ENCODE results near the gene DSC2.
"Not testable (repeated sequence)": the region's sequence is repeated elsewhere in the genome, so short reads cannot be mapped to it uniquely, and the experiment has no call there.

The DSC2 gene

GRCh38 chr18:31034541-31034940 is 67.7 kb downstream of the DSC2 start:
- H3K36me3 ChIP-seq (ENCODE audit: control insufficient read depth, insufficient read depth, low read length): no peaks in the 10 kb centered on the region
- H3K4me1 ChIP-seq (ENCODE audit: control insufficient read depth, insufficient read depth, low read length): no peaks in the 10 kb centered on the region
- DNase-seq (ENCODE audit: low read depth, low spot score): no peak
- WGBS (ENCODE audit: insufficient coverage, insufficient read length): no CpG with 5 or more reads among the region's 4 CpGs
- no peaks in the 10 kb centered on the region for H3K9me3 ChIP-seq (ENCODE audit: control insufficient read depth, insufficient read depth, low read length)
- no peak overlapping the region for H3K27ac ChIP-seq (ENCODE audit: low read length)
- no peak overlapping the region for H3K4me3 ChIP-seq (ENCODE audit: low read length)
- peaks cover under 1% of the 10 kb centered on the region; the same call in 1 of the 2 replicates for H3K27me3 ChIP-seq (ENCODE audit: control insufficient read depth, insufficient read depth, low read length)

- WGBS (ENCODE audit: insufficient coverage, insufficient read length): no CpG with 5 or more reads among the region's 4 CpGs
- no peak for DNase-seq (ENCODE audit: low read depth, low spot score)
- Histone ChIP-seq H3K9me3 (ENCODE audit: control insufficient read depth, insufficient read depth, low read length) (no peaks in the 10 kb centered on the region), H3K27ac (ENCODE audit: low read length) (no peak overlapping the region), H3K27me3 (ENCODE audit: control insufficient read depth, insufficient read depth, low read length) (no peaks in the 10 kb centered on the region), H3K36me3 (ENCODE audit: control insufficient read depth, insufficient read depth, low read length) (no peaks in the 10 kb centered on the region), H3K4me3 (ENCODE audit: low read length) (no peak overlapping the region), H3K4me1 (ENCODE audit: control insufficient read depth, insufficient read depth, low read length) (no peaks in the 10 kb centered on the region)
These were observed 71.5 kb downstream of the DSC2 start for GRCh38 chr18:31030574-31031278.

- no CpG with 5 or more reads among the region's 3 CpGs for WGBS (ENCODE audit: insufficient coverage, insufficient read length)
- no peaks in the 10 kb centered on the region for H3K9me3 ChIP-seq (ENCODE audit: control insufficient read depth, insufficient read depth, low read length)
- H3K4me1 ChIP-seq (ENCODE audit: control insufficient read depth, insufficient read depth, low read length): no peaks in the 10 kb centered on the region
These were observed 86.3 kb downstream of the DSC2 start for GRCh38 chr18:31015715-31016434.

GRCh38 chr18:31011455-31011854 is 90.8 kb downstream of the DSC2 start:
- H3K4me1 ChIP-seq (ENCODE audit: control insufficient read depth, insufficient read depth, low read length); DNase-seq (ENCODE audit: low read depth, low spot score); H3K27me3 ChIP-seq (ENCODE audit: control insufficient read depth, insufficient read depth, low read length); H3K4me3 ChIP-seq (ENCODE audit: low read length); H3K9me3 ChIP-seq (ENCODE audit: control insufficient read depth, insufficient read depth, low read length); H3K36me3 ChIP-seq (ENCODE audit: control insufficient read depth, insufficient read depth, low read length); H3K27ac ChIP-seq (ENCODE audit: low read length): not testable (repeated sequence)
- no CpG with 5 or more reads among the region's 7 CpGs for WGBS (ENCODE audit: insufficient coverage, insufficient read length)

More at GRCh38 chr18:31015715-31016434, 86.3 kb downstream of the DSC2 start:
- no peak for DNase-seq (ENCODE audit: low read depth, low spot score)
- Histone ChIP-seq H3K27me3 (ENCODE audit: control insufficient read depth, insufficient read depth, low read length) (no peaks in the 10 kb centered on the region), H3K36me3 (ENCODE audit: control insufficient read depth, insufficient read depth, low read length) (no peaks in the 10 kb centered on the region), H3K27ac (ENCODE audit: low read length) (no peak overlapping the region), H3K4me3 (ENCODE audit: low read length) (no peak overlapping the region)

GRCh38 chr18:31010601-31011000 is 91.6 kb downstream of the DSC2 start:
- no peaks in the 10 kb centered on the region for H3K9me3 ChIP-seq (ENCODE audit: control insufficient read depth, insufficient read depth, low read length)
- no peak for DNase-seq (ENCODE audit: low read depth, low spot score)
- H3K27me3 ChIP-seq (ENCODE audit: control insufficient read depth, insufficient read depth, low read length): no peaks in the 10 kb centered on the region
- no peak overlapping the region for H3K4me3 ChIP-seq (ENCODE audit: low read length)
- WGBS (ENCODE audit: insufficient coverage, insufficient read length): no CpG with 5 or more reads among the region's 4 CpGs
- no peaks in the 10 kb centered on the region for H3K36me3 ChIP-seq (ENCODE audit: control insufficient read depth, insufficient read depth, low read length)
- H3K27ac ChIP-seq (ENCODE audit: low read length): no peak overlapping the region
- no peaks in the 10 kb centered on the region for H3K4me1 ChIP-seq (ENCODE audit: control insufficient read depth, insufficient read depth, low read length)

All from iPS DF 6.9 (cell line).